Mesothelial cell of epicardium (in vitro differentiated cells): ENCODE results near the gene TRPV6. TPM values are rescaled to one million over a fixed set of nuclear protein-coding genes. Genes with fewer than 3 reads are reported as not detected.

Experiments used
- DNase-seq, 2 experiments: peaks; one replicate each; pipeline ENCODE4 v3.0.0; 2021; ENCODE audit warnings: low spot score in 2 of 2; ENCODE audit not compliant: unreplicated experiment in 2 of 2
- H3K27ac Mint-ChIP-seq: 2 replicates; pipeline ENCODE4 v1.8.0; 2021; ENCODE audit warnings: mixed read lengths
- H3K27me3 Mint-ChIP-seq: 2 replicates; pipeline ENCODE4 v1.8.0; 2021; ENCODE audit warnings: low read depth, mixed read lengths
- H3K36me3 Mint-ChIP-seq: 2 replicates; pipeline ENCODE4 v1.8.0; 2021; ENCODE audit warnings: mixed read lengths
- H3K4me1 Mint-ChIP-seq: 2 replicates; pipeline ENCODE4 v1.8.0; 2021; ENCODE audit warnings: mixed read lengths
- H3K4me3 Mint-ChIP-seq: 2 replicates; pipeline ENCODE4 v1.8.0; 2021; ENCODE audit warnings: mild to moderate bottlenecking, moderate library complexity, mixed read lengths
- H3K9me3 Mint-ChIP-seq: 2 replicates; pipeline ENCODE4 v1.8.0; 2021; ENCODE audit warnings: mixed read lengths
- total RNA-seq: library from RNA; stranded (reverse); gene quantifications from 3 replicates; pipeline ENCODE4 v1.2.1, GENCODE V29; 2021
- TF ChIP-seq, protein P1 (sequence below): fragments of 200-600 bp; sonication (generic); IDR thresholded peaks from one replicate; pipeline ENCODE4 v1.5.0; 2021; ENCODE audit warnings: antibody characterized with exemption; ENCODE audit not compliant: unreplicated experiment

The TRPV6 gene
- total RNA-seq, 1 donor from 2014 or later, result 5.7 TPM

DNA sequence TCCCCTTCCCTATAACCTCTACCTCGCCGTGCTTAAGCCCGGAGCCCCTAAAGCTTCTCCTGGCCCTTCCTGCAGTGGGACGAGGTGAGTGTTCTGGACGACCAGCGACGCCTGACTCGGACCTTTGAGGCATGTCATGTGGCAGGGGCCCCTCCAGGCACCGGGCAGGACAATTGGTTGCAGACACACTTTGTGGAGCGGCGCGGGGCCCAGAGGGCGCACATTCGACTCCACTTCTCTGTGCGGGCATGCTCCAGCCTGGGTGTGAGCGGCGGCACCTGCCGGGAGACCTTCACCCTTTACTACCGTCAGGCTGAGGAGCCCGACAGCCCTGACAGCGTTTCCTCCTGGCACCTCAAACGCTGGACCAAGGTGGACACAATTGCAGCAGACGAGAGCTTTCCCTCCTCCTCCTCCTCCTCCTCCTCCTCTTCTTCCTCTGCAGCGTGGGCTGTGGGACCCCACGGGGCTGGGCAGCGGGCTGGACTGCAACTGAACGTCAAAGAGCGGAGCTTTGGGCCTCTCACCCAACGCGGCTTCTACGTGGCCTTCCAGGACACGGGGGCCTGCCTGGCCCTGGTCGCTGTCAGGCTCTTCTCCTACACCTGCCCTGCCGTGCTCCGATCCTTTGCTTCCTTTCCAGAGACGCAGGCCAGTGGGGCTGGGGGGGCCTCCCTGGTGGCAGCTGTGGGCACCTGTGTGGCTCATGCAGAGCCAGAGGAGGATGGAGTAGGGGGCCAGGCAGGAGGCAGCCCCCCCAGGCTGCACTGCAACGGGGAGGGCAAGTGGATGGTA is 21.5 kb downstream of the TRPV6 start:
- Mint-ChIP-seq H3K4me1 (peaks cover 12% of the 10 kb centered on the region), H3K9me3 (no peaks in the 10 kb centered on the region), H3K27ac (no peak overlapping the region), H3K27me3 (no peaks in the 10 kb centered on the region), H3K36me3 (peaks cover 8% of the 10 kb centered on the region), H3K4me3 (no peak overlapping the region)
- DNase-seq, result no peak
- TF ChIP-seq, protein P1, sequence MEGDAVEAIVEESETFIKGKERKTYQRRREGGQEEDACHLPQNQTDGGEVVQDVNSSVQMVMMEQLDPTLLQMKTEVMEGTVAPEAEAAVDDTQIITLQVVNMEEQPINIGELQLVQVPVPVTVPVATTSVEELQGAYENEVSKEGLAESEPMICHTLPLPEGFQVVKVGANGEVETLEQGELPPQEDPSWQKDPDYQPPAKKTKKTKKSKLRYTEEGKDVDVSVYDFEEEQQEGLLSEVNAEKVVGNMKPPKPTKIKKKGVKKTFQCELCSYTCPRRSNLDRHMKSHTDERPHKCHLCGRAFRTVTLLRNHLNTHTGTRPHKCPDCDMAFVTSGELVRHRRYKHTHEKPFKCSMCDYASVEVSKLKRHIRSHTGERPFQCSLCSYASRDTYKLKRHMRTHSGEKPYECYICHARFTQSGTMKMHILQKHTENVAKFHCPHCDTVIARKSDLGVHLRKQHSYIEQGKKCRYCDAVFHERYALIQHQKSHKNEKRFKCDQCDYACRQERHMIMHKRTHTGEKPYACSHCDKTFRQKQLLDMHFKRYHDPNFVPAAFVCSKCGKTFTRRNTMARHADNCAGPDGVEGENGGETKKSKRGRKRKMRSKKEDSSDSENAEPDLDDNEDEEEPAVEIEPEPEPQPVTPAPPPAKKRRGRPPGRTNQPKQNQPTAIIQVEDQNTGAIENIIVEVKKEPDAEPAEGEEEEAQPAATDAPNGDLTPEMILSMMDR, result no peak

DNA sequence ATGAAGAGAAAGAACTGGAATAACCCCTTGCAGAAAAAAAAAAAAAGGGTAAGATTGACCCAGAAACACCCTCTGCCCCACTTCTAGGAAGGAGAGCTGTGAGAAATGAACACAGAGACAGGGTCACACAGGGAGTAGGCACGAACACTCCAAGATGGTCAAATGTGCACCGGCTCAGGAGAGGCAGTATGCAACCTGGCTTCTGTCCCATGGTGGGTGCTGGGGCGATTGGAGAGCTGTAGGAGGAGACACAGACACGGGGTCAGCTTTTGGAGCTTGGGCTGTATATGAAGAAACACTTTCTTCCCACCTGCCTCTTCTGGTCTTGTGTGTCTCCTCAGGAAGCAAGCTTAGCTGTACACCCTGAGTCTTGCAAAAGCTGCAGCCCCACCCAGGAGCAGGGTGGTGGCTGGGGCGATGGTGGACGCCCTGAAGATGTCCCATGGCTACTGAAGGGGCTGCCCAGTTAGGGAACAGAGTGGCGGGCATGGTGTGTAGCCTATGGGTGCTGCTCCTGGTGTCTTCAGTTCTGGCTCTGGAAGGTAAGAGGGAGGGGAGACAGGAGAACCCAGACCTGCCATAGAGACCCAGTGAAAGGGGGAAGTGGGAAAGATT is 22.7 kb downstream of the TRPV6 start:
- H3K9me3 Mint-ChIP-seq, result no peaks in the 10 kb centered on the region
- H3K4me3 Mint-ChIP-seq, result no peak overlapping the region
- peaks cover 15% of the 10 kb centered on the region for H3K4me1 Mint-ChIP-seq
- H3K27me3 Mint-ChIP-seq, result no peaks in the 10 kb centered on the region
- TF ChIP-seq, protein P1, result no peak
- H3K27ac Mint-ChIP-seq, result no peak overlapping the region
- H3K36me3 Mint-ChIP-seq, result peaks cover 8% of the 10 kb centered on the region
- DNase-seq, result no peak

DNA sequence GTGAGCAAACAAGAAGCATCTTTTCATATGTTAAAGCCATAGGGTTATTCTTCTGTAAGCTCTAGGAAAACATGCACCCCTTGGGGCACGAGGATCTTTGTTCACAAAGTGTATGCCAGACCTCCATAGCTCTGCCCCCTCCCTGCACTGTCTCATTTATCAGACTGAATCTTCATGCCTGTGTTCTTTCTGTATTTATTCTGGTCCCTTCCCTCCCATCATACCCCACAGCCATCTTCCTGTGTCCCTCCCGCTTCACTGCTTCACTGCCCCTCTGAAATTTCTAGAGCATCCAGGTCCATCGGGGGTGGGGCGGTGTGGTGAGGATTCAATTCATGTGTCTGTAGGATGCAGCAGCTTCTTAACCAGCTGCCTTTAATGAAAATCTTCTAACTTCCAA is 23.2 kb downstream of the TRPV6 start:
- TF ChIP-seq, protein P1, result no peak
- H3K4me1 Mint-ChIP-seq, result peaks cover 15% of the 10 kb centered on the region
- no peaks in the 10 kb centered on the region for H3K9me3 Mint-ChIP-seq
- peaks cover 8% of the 10 kb centered on the region for H3K36me3 Mint-ChIP-seq
- no peaks in the 10 kb centered on the region for H3K27me3 Mint-ChIP-seq
- no peak overlapping the region for H3K27ac Mint-ChIP-seq
- H3K4me3 Mint-ChIP-seq, result no peak overlapping the region
- DNase-seq, result no peak

DNA sequence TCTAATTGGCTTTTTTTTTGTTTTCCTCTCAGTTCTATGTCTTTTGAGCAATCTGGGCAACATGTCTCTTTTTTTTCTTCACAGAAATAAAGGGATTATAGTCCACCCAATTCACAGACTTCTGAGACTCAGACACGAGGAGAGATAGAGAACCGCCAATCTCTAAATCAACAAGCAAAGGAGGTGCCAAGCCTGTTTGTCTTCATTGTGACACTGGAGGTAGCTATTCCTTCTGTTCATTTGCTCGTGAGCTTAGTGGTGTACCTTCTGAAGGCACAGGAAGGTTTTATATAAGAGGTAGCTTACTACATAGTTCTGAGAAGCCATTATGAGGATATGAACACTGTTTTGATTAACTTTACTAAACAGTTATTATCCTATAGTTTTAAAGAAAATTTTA is 24.6 kb downstream of the TRPV6 start:
- peaks cover 24% of the 10 kb centered on the region for H3K4me1 Mint-ChIP-seq
- H3K27ac Mint-ChIP-seq, result no peak overlapping the region
- TF ChIP-seq, protein P1, result no peak
- H3K27me3 Mint-ChIP-seq, result peaks cover 9% of the 10 kb centered on the region
- H3K9me3 Mint-ChIP-seq, result no peaks in the 10 kb centered on the region
- H3K4me3 Mint-ChIP-seq, result no peak overlapping the region
- no peak for DNase-seq
- peaks cover 8% of the 10 kb centered on the region for H3K36me3 Mint-ChIP-seq

DNA sequence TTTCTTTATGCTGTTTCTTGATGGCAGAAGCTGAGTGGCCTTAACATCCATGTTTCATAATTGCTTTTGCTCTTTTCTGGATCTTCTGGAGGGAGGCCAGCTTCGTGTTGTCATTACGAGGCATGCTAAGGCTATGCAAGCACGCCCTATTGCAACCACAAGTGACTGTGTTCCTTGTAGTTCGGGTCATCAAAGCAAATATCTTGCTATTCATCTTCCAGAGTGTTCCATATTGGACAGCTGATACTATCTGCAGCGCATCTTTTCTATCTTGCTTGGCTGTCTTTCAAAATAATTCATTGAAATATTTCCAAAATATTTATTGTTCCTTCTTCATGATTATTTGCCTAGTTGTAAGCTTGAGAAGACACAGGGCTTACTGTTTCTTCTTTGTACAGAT is 25.7 kb downstream of the TRPV6 start:
- TF ChIP-seq, protein P1, result no peak
- Mint-ChIP-seq H3K36me3 (peaks cover 8% of the 10 kb centered on the region), H3K4me3 (no peak overlapping the region), H3K27me3 (peaks cover 10% of the 10 kb centered on the region), H3K27ac (no peak overlapping the region), H3K9me3 (no peaks in the 10 kb centered on the region), H3K4me1 (peaks cover 29% of the 10 kb centered on the region)
- DNase-seq, result no peak
